ENCODE results near the gene RGL1.

The RGL1 gene

DNA sequence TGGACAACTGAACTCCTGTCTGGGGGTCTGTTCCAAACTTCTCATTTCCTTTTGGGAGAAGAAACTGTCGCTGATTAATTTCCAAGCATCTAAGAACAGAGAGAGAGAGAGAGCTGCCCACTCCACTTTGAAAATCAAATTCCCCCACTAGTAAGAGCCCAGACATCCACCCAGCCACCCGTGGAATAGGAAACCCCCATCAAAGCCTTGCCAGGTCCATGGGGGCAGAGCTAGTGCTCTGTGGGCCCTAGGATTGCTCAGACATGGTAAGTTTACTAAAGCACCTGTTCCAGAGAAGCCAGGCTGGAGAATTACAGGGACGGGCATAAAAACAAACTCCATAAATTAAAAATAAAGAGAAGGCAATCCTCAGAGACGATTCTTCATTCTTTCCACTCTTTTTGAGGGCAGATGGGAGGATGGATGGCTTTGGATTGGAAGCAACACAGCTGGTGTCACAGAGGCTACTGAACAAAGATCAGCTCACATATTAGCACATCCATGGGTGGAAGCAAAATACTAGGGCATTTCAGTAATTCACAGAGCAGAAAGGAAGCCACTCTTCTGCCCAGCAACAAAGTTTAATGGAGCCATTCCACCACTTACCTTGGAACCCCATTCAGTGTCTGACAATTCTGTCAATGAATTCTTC is 128.7 kb downstream of the RGL1 start:
- no peaks in the 10 kb centered on the region for H3K79me2 ChIP-seq (ENCODE audit: low read length)
- no peaks in the 10 kb centered on the region for H3K4me1 ChIP-seq (ENCODE audit: low read length)
- H3K27me3 ChIP-seq (replicated peaks; ENCODE audit: insufficient read depth, low read length): no peaks in the 10 kb centered on the region
- no peak overlapping the region for H2AFZ ChIP-seq (ENCODE audit: low read length)
- H3K36me3 ChIP-seq (replicated peaks; ENCODE audit: insufficient read depth, low read length): no peaks in the 10 kb centered on the region
- no peak overlapping the region for H3K9ac ChIP-seq (ENCODE audit: low read length)
- no peak overlapping the region for H3K27ac ChIP-seq (ENCODE audit: low read length)
- no peaks in the 10 kb centered on the region for H4K20me1 ChIP-seq (ENCODE audit: insufficient read depth, low read length)
- DNase-seq: no peak
- H3F3A ChIP-seq (ENCODE audit: insufficient read depth, low read length): no peaks in the 10 kb centered on the region
- H3K4me2 ChIP-seq (ENCODE audit: low read depth, low read length): no peak overlapping the region
- no peaks in the 10 kb centered on the region for H3K9me3 ChIP-seq (replicated peaks; ENCODE audit: insufficient read depth, low read length)
- TF ChIP-seq, protein P1, sequence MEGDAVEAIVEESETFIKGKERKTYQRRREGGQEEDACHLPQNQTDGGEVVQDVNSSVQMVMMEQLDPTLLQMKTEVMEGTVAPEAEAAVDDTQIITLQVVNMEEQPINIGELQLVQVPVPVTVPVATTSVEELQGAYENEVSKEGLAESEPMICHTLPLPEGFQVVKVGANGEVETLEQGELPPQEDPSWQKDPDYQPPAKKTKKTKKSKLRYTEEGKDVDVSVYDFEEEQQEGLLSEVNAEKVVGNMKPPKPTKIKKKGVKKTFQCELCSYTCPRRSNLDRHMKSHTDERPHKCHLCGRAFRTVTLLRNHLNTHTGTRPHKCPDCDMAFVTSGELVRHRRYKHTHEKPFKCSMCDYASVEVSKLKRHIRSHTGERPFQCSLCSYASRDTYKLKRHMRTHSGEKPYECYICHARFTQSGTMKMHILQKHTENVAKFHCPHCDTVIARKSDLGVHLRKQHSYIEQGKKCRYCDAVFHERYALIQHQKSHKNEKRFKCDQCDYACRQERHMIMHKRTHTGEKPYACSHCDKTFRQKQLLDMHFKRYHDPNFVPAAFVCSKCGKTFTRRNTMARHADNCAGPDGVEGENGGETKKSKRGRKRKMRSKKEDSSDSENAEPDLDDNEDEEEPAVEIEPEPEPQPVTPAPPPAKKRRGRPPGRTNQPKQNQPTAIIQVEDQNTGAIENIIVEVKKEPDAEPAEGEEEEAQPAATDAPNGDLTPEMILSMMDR (IDR thresholded peaks at IDR 0.05; ENCODE audit: low read length): no peak
- no peak for TF ChIP-seq EZH2 (optimal IDR thresholded peaks at IDR 0.05; ENCODE audit: low read depth, low read length)
- TF ChIP-seq EZH2phosphoT487 (IDR thresholded peaks at IDR 0.05; ENCODE audit: low read length): no peak
- H3K9me2 ChIP-seq (replicated peaks; ENCODE audit: insufficient read depth, low read length): no peaks in the 10 kb centered on the region
- H3K4me3 ChIP-seq (ENCODE audit: low read length): no peak overlapping the region

DNA sequence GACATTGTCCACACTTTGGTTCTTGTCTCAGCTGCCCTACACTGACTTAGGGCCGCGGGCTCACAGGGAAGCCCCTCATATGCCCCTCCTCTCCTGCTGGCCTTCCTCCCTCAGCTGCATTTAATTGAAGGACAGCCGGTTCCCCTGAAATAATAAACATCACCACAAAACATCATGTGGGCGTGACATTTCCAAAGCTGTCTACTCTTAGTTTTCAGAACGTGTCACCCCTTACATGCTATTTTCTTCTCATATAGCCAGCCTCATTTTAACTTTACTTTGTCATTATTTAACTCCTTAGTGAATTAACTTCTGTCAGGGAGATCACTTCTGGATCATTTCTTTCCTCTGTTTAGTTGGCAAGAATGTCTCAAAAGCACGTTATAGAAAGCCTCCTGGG is 129.4 kb downstream of the RGL1 start:
- no peaks in the 10 kb centered on the region for H3K79me2 ChIP-seq (ENCODE audit: low read length)
- no peak overlapping the region for H3K27ac ChIP-seq (ENCODE audit: low read length)
- no peak overlapping the region for H3K4me2 ChIP-seq (ENCODE audit: low read depth, low read length)
- no peak for TF ChIP-seq EZH2phosphoT487 (IDR thresholded peaks at IDR 0.05; ENCODE audit: low read length)
- TF ChIP-seq, protein P1 (IDR thresholded peaks at IDR 0.05; ENCODE audit: low read length): no peak
- no peak for TF ChIP-seq EZH2 (optimal IDR thresholded peaks at IDR 0.05; ENCODE audit: low read depth, low read length)
- H3K36me3 ChIP-seq (replicated peaks; ENCODE audit: insufficient read depth, low read length): no peaks in the 10 kb centered on the region
- no peaks in the 10 kb centered on the region for H3K4me1 ChIP-seq (ENCODE audit: low read length)
- no peaks in the 10 kb centered on the region for H3K9me2 ChIP-seq (replicated peaks; ENCODE audit: insufficient read depth, low read length)
- H3K9ac ChIP-seq (ENCODE audit: low read length): no peak overlapping the region
- no peaks in the 10 kb centered on the region for H3F3A ChIP-seq (ENCODE audit: insufficient read depth, low read length)
- H4K20me1 ChIP-seq (ENCODE audit: insufficient read depth, low read length): no peaks in the 10 kb centered on the region
- no peaks in the 10 kb centered on the region for H3K27me3 ChIP-seq (replicated peaks; ENCODE audit: insufficient read depth, low read length)
- no peak for DNase-seq
- H2AFZ ChIP-seq (ENCODE audit: low read length): no peak overlapping the region
- no peak overlapping the region for H3K4me3 ChIP-seq (ENCODE audit: low read length)
- no peaks in the 10 kb centered on the region for H3K9me3 ChIP-seq (replicated peaks; ENCODE audit: insufficient read depth, low read length)

DNA sequence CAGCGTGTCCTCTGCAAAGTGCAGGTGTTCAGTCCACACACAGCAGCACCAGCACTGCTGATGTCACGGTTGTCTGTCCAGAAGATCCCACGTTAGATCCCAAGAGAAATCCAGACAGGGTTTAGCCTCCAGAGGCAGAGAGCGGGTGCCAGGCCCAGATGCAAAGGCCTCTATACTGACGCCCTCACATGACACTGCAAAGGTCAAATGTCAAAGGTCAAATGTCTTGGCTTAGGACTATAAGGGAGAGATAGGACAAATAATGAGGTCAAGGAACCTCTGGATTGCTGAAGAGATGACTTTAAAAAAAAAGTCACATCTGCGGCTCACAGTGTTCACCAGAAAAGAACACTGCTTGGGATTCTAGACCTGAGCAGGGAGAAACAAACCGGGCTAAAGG is 131.1 kb downstream of the RGL1 start:
- Histone ChIP-seq H4K20me1 (ENCODE audit: insufficient read depth, low read length) (no peaks in the 10 kb centered on the region), H3K79me2 (ENCODE audit: low read length) (no peaks in the 10 kb centered on the region), H3K9me2 (replicated peaks; ENCODE audit: insufficient read depth, low read length) (no peaks in the 10 kb centered on the region), H3K27me3 (replicated peaks; ENCODE audit: insufficient read depth, low read length) (no peaks in the 10 kb centered on the region), H3K9ac (ENCODE audit: low read length) (no peak overlapping the region), H3K27ac (ENCODE audit: low read length) (no peak overlapping the region), H3K4me2 (ENCODE audit: low read depth, low read length) (no peak overlapping the region), H3K4me1 (ENCODE audit: low read length) (no peaks in the 10 kb centered on the region), H3F3A (ENCODE audit: insufficient read depth, low read length) (no peaks in the 10 kb centered on the region), H2AFZ (ENCODE audit: low read length) (no peak overlapping the region), H3K36me3 (replicated peaks; ENCODE audit: insufficient read depth, low read length) (no peaks in the 10 kb centered on the region), H3K9me3 (replicated peaks; ENCODE audit: insufficient read depth, low read length) (no peaks in the 10 kb centered on the region), H3K4me3 (ENCODE audit: low read length) (no peak overlapping the region)
- no peak for DNase-seq
- TF ChIP-seq, protein P1 (IDR thresholded peaks at IDR 0.05; ENCODE audit: low read length): no peak
- TF ChIP-seq EZH2 (optimal IDR thresholded peaks at IDR 0.05; ENCODE audit: low read depth, low read length) (no peak), EZH2phosphoT487 (IDR thresholded peaks at IDR 0.05; ENCODE audit: low read length) (no peak)

Data from MM.1S (cell line).